Cerebellar nuclear complex (tissue), 1 donor: ENCODE data around the gene S100B.

Experiments
- DNase-seq, 2 experiments: peaks; one replicate each; lab custom pipeline; 2025; lab: John Stamatoyannopoulos, UW

The S100B gene

GRCh38 chr21:46560568-46561444, 44.1 kb downstream of the S100B start:
- no peak for DNase-seq

GRCh38 chr21:46559291-46559983, 45.4 kb downstream of the S100B start:
- DNase-seq = no peak

- DNase-seq = no peak
Measured at GRCh38 chr21:46557919-46558392, 46.9 kb downstream of the S100B start.

- no peak for DNase-seq
Measured at GRCh38 chr21:46557469-46557868, 47.4 kb downstream of the S100B start.

- no peak for DNase-seq
Measured at GRCh38 chr21:46556802-46557201, 48.1 kb downstream of the S100B start.

GRCh38 chr21:46555678-46556077, 49.2 kb downstream of the S100B start:
- DNase-seq = no peak

GRCh38 chr21:46555225-46555617, 49.7 kb downstream of the S100B start:
- no peak for DNase-seq

- no peak for DNase-seq
Measured at GRCh38 chr21:46554431-46555224, 50.3 kb downstream of the S100B start.

GRCh38 chr21:46553993-46554392, 50.9 kb downstream of the S100B start:
- DNase-seq = no peak

GRCh38 chr21:46552865-46553379, 52.0 kb downstream of the S100B start:
- no peak for DNase-seq

GRCh38 chr21:46552274-46552673, 52.6 kb downstream of the S100B start:
- DNase-seq = no peak

- DNase-seq = no peak
Measured at GRCh38 chr21:46551636-46552241, 53.1 kb downstream of the S100B start.

- no peak for DNase-seq
Measured at GRCh38 chr21:46550116-46550941, 54.6 kb downstream of the S100B start.

GRCh38 chr21:46549650-46550049, 55.2 kb downstream of the S100B start:
- no peak for DNase-seq
